ENCODE results near the gene TJP1. TPM values are rescaled to one million over a fixed set of nuclear protein-coding genes. Genes with fewer than 3 reads are reported as not detected.

The TJP1 gene
- total and polyA plus RNA-seq, 9 of the 15 experiments (the other 6 are each of a cell fraction or from before 2014, with no cell fraction given): 9.1 to 39.3 (median 28.0) TPM

GRCh38 chr15:29774900-29775299 lies 47.4 kb downstream of the TJP1 start (continued):
- TF ChIP-seq IRF9 (tag; IDR thresholded peaks at IDR 0.05) (no peak), TGIF2 (CRISPR knock-in tag; IDR thresholded peaks at IDR 0.05) (no peak), FOXM1 (IDR thresholded peaks at IDR 0.05; ENCODE audit: low read depth) (no peak), FOXM1 (CRISPR knock-in tag; IDR thresholded peaks at IDR 0.05; ENCODE audit: low read depth) (no peak), ZSCAN32 (CRISPR knock-in tag; IDR thresholded peaks at IDR 0.05) (no peak), ETS1 (conservative IDR thresholded peaks at IDR 0.05; ENCODE audit: control insufficient read depth, low read depth, low read length) (no peak), CCNT2 (IDR thresholded peaks at IDR 0.05; ENCODE audit: borderline replicate concordance, extremely low read depth, insufficient read length, low read depth, low read length) (no peak), SOX6 (IDR thresholded peaks at IDR 0.05) (peak; percentile 58), ZNF316 (IDR thresholded peaks at IDR 0.05) (no peak), YY1 (IDR thresholded peaks at IDR 0.05; ENCODE audit: borderline replicate concordance in 1 of 3, control insufficient read depth in 1 of 3, extremely low read depth in 1 of 3, insufficient read depth in 3 of 3, insufficient read length in 1 of 3, insufficient replicate concordance in 2 of 3, low read depth in 1 of 3, low read length in 2 of 3) (no peak), KLF1 (tag; IDR thresholded peaks at IDR 0.05) (no peak), BRCA1 (IDR thresholded peaks at IDR 0.05) (no peak), BRCA1 (CRISPR knock-in tag; IDR thresholded peaks at IDR 0.05) (no peak), HDAC8 (tag; IDR thresholded peaks at IDR 0.05) (no peak), CEBPG (CRISPR knock-in tag; IDR thresholded peaks at IDR 0.05) (0 out of 2 replicates have a peak, but pooled peaks have one; percentile 35), CEBPG (tag; conservative IDR thresholded peaks at IDR 0.05 in 1 of 2, IDR thresholded peaks at IDR 0.05 in 1 of 2) (peak in 1 of 2 experiments; percentile 86; a peak in 2 of 4 replicates), ZC3H4 (CRISPR knock-in tag; IDR thresholded peaks at IDR 0.05; ENCODE audit: borderline replicate concordance) (no peak), TBP (optimal IDR thresholded peaks at IDR 0.05; ENCODE audit: low read depth, low read length) (no peak)
- TF ChIP-seq, protein P1, sequence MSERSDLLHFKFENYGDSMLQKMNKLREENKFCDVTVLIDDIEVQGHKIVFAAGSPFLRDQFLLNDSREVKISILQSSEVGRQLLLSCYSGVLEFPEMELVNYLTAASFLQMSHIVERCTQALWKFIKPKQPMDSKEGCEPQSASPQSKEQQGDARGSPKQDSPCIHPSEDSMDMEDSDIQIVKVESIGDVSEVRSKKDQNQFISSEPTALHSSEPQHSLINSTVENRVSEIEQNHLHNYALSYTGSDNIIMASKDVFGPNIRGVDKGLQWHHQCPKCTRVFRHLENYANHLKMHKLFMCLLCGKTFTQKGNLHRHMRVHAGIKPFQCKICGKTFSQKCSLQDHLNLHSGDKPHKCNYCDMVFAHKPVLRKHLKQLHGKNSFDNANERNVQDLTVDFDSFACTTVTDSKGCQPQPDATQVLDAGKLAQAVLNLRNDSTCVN (CRISPR knock-in tag; IDR thresholded peaks at IDR 0.05): no peak
- TF ChIP-seq, protein P2, sequence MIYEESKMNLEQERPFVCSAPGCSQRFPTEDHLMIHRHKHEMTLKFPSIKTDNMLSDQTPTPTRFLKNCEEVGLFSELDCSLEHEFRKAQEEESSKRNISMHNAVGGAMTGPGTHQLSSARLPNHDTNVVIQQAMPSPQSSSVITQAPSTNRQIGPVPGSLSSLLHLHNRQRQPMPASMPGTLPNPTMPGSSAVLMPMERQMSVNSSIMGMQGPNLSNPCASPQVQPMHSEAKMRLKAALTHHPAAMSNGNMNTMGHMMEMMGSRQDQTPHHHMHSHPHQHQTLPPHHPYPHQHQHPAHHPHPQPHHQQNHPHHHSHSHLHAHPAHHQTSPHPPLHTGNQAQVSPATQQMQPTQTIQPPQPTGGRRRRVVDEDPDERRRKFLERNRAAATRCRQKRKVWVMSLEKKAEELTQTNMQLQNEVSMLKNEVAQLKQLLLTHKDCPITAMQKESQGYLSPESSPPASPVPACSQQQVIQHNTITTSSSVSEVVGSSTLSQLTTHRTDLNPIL (CRISPR knock-in tag; IDR thresholded peaks at IDR 0.05): no peak
- TF ChIP-seq, protein P3, sequence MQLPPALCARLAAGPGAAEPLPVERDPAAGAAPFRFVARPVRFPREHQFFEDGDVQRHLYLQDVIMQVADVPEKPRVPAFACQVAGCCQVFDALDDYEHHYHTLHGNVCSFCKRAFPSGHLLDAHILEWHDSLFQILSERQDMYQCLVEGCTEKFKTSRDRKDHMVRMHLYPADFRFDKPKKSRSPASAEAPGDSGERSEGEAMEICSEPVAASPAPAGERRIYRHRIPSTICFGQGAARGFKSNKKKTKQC (CRISPR knock-in tag; IDR thresholded peaks at IDR 0.05): no peak
- TF ChIP-seq, protein P4, sequence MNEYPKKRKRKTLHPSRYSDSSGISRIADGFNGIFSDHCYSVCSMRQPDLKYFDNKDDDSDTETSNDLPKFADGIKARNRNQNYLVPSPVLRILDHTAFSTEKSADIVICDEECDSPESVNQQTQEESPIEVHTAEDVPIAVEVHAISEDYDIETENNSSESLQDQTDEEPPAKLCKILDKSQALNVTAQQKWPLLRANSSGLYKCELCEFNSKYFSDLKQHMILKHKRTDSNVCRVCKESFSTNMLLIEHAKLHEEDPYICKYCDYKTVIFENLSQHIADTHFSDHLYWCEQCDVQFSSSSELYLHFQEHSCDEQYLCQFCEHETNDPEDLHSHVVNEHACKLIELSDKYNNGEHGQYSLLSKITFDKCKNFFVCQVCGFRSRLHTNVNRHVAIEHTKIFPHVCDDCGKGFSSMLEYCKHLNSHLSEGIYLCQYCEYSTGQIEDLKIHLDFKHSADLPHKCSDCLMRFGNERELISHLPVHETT (CRISPR knock-in tag; conservative IDR thresholded peaks at IDR 0.05 in 1 of 2, IDR thresholded peaks at IDR 0.05 in 1 of 2): no peak
